Heart right ventricle (tissue), 16 donors: Measurements from ENCODE around the gene CYP39A1. TPM values are rescaled to one million over a fixed set of nuclear protein-coding genes. Genes with fewer than 3 reads are reported as not detected.

Source experiments
- ATAC-seq, 8 donors: fragments of 200-7000 bp; cut with Tn5 transposase; one replicate each; pipeline ENCODE4 v1.9.1; 2020; ENCODE audit warnings: mild to moderate bottlenecking in 8 of 8, moderate library complexity in 8 of 8, moderate number of reproducible peaks in 1 of 8
- DNase-seq, 2 donors: peaks; one replicate each; pipeline ENCODE4 v3.0.0-alpha.2; 2020
- H3K27ac ChIP-seq, 10 donors: fragments of 200-600 bp; sonication (generic) in 2 of 10; one replicate each; pipeline versions ENCODE4 v1.5.0 to v1.8.0; 2020 to 2022; ENCODE audit warnings: mild to moderate bottlenecking in 3 of 10
- H3K27me3 ChIP-seq, 7 donors: fragments of 200-600 bp; one replicate each; pipeline ENCODE4 v1.8.0; 2021 to 2022; ENCODE audit warnings: mild to moderate bottlenecking in 2 of 7
- H3K36me3 ChIP-seq, 9 donors: fragments of 200-600 bp; sonication (generic) in 1 of 9; one replicate each; pipeline versions ENCODE4 v1.5.0 to v1.8.0; 2020 to 2022; ENCODE audit warnings: mild to moderate bottlenecking in 2 of 9
- H3K4me1 ChIP-seq, 9 donors: fragments of 200-600 bp; sonication (generic) in 1 of 9; one replicate each; pipeline versions ENCODE4 v1.5.0 to v1.8.0; 2020 to 2022; ENCODE audit warnings: mild to moderate bottlenecking in 4 of 9
- H3K4me3 ChIP-seq, 10 donors: fragments of 200-600 bp; sonication (generic) in 2 of 10; one replicate each; pipeline versions ENCODE4 v1.5.0 to v1.8.0; 2020 to 2022; ENCODE audit warnings: mild to moderate bottlenecking in 7 of 10, moderate library complexity in 2 of 10
- H3K9me3 ChIP-seq, 11 donors: fragments of 200-600 bp in 10 of 11; sonication (generic) in 2 of 11; one replicate each; pipeline versions ENCODE4 v1.5.0 to v1.8.0; 2013 to 2022; ENCODE audit warnings: mild to moderate bottlenecking in 2 of 11, control low read depth in 1 of 11, moderate library complexity in 1 of 11
- WGBS, 2 donors: extraction: QIAGEN DNeasy Blood & Tissue Kit; methylation state at CpG; one replicate each; pipeline ENCODE4 v1.1.7; 2013; ENCODE audit warnings: inconsistent platforms in 1 of 2; 5-methylcytosine and 5-hydroxymethylcytosine counted together
- intact Hi-C, 10 donors: fragments of 100-400 bp; cut with DNase I; formaldehyde crosslinking; loops; one replicate each; pipeline versions ENCODE4 v1.11.1 to v1.14.2; 2022
- polyA plus RNA-seq, 2 donors: library from polyadenylated mRNA; stranded (reverse); fragments of 200-250 nt; gene quantifications; one replicate each; pipeline ENCODE4 v1.2.3, GENCODE V29; 2013
- total RNA-seq, 10 donors: library from RNA; stranded (reverse); fragmentation: NEBNext Ultra II Directional in 3 of 10; extraction: Animal tissue kit (Norgen Biotek cat#: 25700) in 3 of 10; gene quantifications; one replicate each; pipeline versions ENCODE4 v1.2.1 to v1.2.4, GENCODE V29; 2021 to 2023
- TF ChIP-seq, protein P1 (sequence below), 9 donors: fragments of 200-600 bp; sonication (generic) in 2 of 9; IDR thresholded peaks; one replicate each; pipeline versions ENCODE4 v1.5.0 to v1.8.0; 2021 to 2022; ENCODE audit warnings: antibody characterized with exemption in 9 of 9, mild to moderate bottlenecking in 5 of 9, moderate library complexity in 1 of 9
- donor health status: Arrhythmogenic right ventricular cardiomyopathy.
- donor health status: ischemic (EF 13 %, LVEDD 7.1; RV severe dilation, severe dysfunction).
- donor health status: healthy with polysubstance abuse.
- donor health status: DM: no; HTN: yes; CAD: no.
- donor health status: DM: no; HTN: no; CAD: no.
- donor health status: ischemic (EF 25% LVEDD 6.9; RV normal size, moderate dysfunction).
- donor health status: ischemic (EF 25% LVEDD 5.7; RV mildly dilated, moderate dysfunction).
- donor health status: healthy.
- donor health status: DM: yes; HTN: yes; CAD: no.
- donor health status: Ischemic cardiomyopathy.
- donor health status: ischemic (EF 35%, LVEDD 5.7; RV mildly dilated, moderate dysfunction).
- donor health status: nonischemic (EF 11% LVEDD 7.7; RV severe dilation, severe dysfunction).
- donor health status: DM: yes; HTN: yes; CAD: no.
- donor health status: PGD.
- donor health status: ischemic (EF 29% LVEDD 5.4; RV normal size, mild dysfunction).
- donor health status: nonischemic (EF 23%, LVEDD 6.1; RV moderate dilation, normal function).

The CYP39A1 gene
- total and polyA plus RNA-seq, 12 donors = 2.9 to 7.5 (median 4.5) TPM

DNA sequence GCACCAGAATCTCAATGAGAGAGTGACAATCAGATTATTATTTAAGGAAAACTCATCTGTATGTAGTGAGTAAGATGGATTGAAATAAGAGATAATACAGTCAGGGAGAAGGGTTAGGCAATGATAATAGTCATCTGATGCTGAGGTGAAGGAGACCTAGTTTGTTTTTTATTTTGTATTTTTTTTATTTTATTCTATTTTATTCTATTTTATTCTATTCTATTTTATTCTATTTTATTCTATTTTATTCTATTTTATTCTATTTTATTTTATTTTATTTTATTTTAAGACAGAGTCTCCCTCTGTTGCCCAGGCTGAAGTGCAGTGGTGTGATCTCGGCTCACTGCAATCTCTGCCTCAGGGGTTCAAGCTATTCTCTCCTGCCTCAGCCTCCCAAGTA, 88.7 kb downstream of the CYP39A1 start:
- intact Hi-C loops = no loop called here
- WGBS, 2 donors = 93 to 100% methylated on average over 1 of the region's 1 CpG
- TF ChIP-seq, protein P1, sequence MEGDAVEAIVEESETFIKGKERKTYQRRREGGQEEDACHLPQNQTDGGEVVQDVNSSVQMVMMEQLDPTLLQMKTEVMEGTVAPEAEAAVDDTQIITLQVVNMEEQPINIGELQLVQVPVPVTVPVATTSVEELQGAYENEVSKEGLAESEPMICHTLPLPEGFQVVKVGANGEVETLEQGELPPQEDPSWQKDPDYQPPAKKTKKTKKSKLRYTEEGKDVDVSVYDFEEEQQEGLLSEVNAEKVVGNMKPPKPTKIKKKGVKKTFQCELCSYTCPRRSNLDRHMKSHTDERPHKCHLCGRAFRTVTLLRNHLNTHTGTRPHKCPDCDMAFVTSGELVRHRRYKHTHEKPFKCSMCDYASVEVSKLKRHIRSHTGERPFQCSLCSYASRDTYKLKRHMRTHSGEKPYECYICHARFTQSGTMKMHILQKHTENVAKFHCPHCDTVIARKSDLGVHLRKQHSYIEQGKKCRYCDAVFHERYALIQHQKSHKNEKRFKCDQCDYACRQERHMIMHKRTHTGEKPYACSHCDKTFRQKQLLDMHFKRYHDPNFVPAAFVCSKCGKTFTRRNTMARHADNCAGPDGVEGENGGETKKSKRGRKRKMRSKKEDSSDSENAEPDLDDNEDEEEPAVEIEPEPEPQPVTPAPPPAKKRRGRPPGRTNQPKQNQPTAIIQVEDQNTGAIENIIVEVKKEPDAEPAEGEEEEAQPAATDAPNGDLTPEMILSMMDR (IDR thresholded peaks at IDR 0.05) = no peak

DNA sequence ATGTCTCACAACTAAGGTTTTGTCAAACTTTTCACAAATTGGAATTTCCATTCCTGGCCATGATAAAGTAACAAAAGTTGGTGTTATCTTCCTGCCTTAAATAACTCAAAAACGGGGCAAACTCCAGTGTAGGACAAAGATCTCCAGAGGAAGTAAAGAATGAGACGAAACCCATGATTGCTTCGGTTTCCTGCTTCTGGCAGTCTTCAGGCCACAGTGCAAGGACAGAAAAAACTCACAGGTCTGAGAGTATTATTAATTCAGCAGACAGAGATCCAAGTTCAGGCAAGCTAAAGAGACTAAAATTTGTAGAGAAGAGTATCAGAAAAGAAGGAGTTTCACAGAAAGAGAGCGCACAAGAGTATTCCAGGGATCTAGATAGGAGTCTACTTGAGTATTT, 96.6 kb downstream of the CYP39A1 start:
- Histone ChIP-seq H3K27ac (no peak overlapping the region), H3K27me3 (no peaks in the 10 kb centered on the region), H3K9me3 (no peaks in the 10 kb centered on the region), H3K36me3 (no peaks in the 10 kb centered on the region), H3K4me3 (no peak overlapping the region), H3K4me1 (no peaks in the 10 kb centered on the region)
- ATAC-seq (no peak), DNase-seq (no peak)
- TF ChIP-seq, protein P1 (IDR thresholded peaks at IDR 0.05) = no peak
- intact Hi-C loops = no loop called here
- WGBS, 2 donors = 56 to 66% methylated on average over 4 of the region's 4 CpGs

More for the DNA sequence above, 88.7 kb downstream of the CYP39A1 start:
- no peaks in the 10 kb centered on the region for H3K27me3 ChIP-seq
- H3K36me3 ChIP-seq = no peaks in the 10 kb centered on the region
- ATAC-seq (no peak), DNase-seq (no peak)
- no peaks in the 10 kb centered on the region for H3K9me3 ChIP-seq
- no peaks in the 10 kb centered on the region for H3K4me1 ChIP-seq
- H3K27ac ChIP-seq = no peak overlapping the region
- H3K4me3 ChIP-seq = no peak overlapping the region

DNA sequence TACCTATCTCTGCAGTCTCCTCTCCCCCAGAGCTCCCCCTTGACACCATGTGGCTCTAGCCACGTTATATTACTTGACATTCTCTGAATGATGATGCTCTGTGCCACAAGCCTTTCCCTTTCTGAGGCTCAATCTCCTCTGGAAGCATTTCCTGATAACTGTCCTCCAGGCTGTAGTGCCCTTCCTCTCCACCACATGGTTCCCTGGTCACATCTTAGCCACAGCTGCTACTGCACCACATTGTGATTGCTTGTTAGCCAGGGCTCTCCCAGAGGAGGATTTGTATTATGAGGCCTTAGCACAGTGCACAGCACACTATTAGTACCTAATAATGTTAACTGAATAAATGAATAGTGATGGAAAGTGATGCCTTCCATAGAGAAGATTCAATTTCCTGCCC, 97.5 kb downstream of the CYP39A1 start:
- ATAC-seq = peak in 1 of 8 donors; percentile 24
- WGBS, 2 donors = 67 to 70% methylated on average over 1 of the region's 1 CpG

DNA sequence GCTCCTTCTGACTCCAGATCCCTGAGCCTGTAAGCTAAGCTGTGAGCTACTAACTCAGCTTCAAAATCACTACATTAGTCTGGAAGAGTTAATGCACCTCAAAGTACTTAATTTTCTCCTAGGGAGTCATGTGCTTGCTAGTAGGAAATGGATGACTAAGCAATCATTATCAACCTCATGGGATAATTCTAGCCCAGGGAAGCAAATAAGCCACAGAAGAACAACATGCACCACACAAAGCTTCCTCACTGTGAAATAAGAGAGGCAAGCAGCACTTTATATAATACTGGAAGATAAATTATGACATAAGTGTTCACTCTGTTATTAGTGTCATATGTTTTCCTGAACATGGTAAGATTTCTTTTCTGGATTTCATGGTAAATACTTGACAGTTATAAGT, 103.5 kb downstream of the CYP39A1 start:
- DNase-seq = no peak
- peak in 2 of 8 donors; percentile 16 to 56 for ATAC-seq
- H3K4me1 ChIP-seq = peaks cover 0 to 10% (median 7%) of the 10 kb centered on the region in 9 donors
- H3K9me3 ChIP-seq = peaks cover 0 to 23% (median 4%) of the 10 kb centered on the region in 11 donors
- no peak overlapping the region for H3K27ac ChIP-seq
- TF ChIP-seq, protein P1 (IDR thresholded peaks at IDR 0.05) = no peak
- H3K27me3 ChIP-seq = no peaks in the 10 kb centered on the region
- H3K36me3 ChIP-seq = no peaks in the 10 kb centered on the region
- intact Hi-C loops = no loop called here
- no peak overlapping the region for H3K4me3 ChIP-seq

More for the DNA sequence above, 97.5 kb downstream of the CYP39A1 start:
- TF ChIP-seq, protein P1 (IDR thresholded peaks at IDR 0.05) = no peak
- H3K27me3 ChIP-seq = no peaks in the 10 kb centered on the region
- no peaks in the 10 kb centered on the region for H3K9me3 ChIP-seq
- no peak overlapping the region for H3K27ac ChIP-seq
- intact Hi-C loops = no loop called here
- no peaks in the 10 kb centered on the region for H3K36me3 ChIP-seq
- H3K4me1 ChIP-seq = no peaks in the 10 kb centered on the region
- DNase-seq = no peak
- no peak overlapping the region for H3K4me3 ChIP-seq
